HEK293 (cell line): ENCODE results near the gene TP73.

Experiments used
- CTCF ChIP-seq: fragments of 450-650 bp; formaldehyde crosslinking; IDR thresholded peaks from 2 replicates; pipeline ENCODE4 v1.5.1; 2016; ENCODE audit warnings: missing biosample characterization, missing genetic modification characterization
- TCF7L2 ChIP-seq: IDR thresholded peaks from 2 replicates; pipeline ENCODE4 v1.6.1; 2011; ENCODE audit warnings: low read depth, mild to moderate bottlenecking, inconsistent platforms, low read length, moderate library complexity, borderline replicate concordance
- YY1 ChIP-seq: fragments of 450-650 bp; formaldehyde crosslinking; IDR thresholded peaks from 2 replicates; pipeline ENCODE4 v1.5.1; 2018; ENCODE audit warnings: missing biosample characterization, missing genetic modification characterization
- ZNF132 ChIP-seq: fragments of 450-650 bp; formaldehyde crosslinking; IDR thresholded peaks from 2 replicates; pipeline ENCODE4 v1.5.1; 2017; ENCODE audit warnings: missing biosample characterization, missing genetic modification characterization, borderline replicate concordance
- ZNF138 ChIP-seq: fragments of 450-650 bp; formaldehyde crosslinking; IDR thresholded peaks from 2 replicates; pipeline ENCODE4 v1.5.1; 2016; ENCODE audit warnings: missing biosample characterization, missing genetic modification characterization, borderline replicate concordance
- ZNF548 ChIP-seq: fragments of 450-650 bp; formaldehyde crosslinking; IDR thresholded peaks from 2 replicates; pipeline ENCODE4 v1.5.1; 2016; ENCODE audit warnings: missing biosample characterization, missing genetic modification characterization
- ZNF560 ChIP-seq: fragments of 450-650 bp; formaldehyde crosslinking; IDR thresholded peaks from 2 replicates; pipeline ENCODE4 v1.5.1; 2017; ENCODE audit warnings: missing biosample characterization, missing genetic modification characterization, borderline replicate concordance

- TF ChIP-seq ZNF560 (tag by site-specific recombination) (no peak), CTCF (tag by site-specific recombination) (no peak), TCF7L2 (no peak), ZNF138 (tag by site-specific recombination) (no peak), ZNF132 (tag by site-specific recombination) (no peak), YY1 (tag by site-specific recombination) (no peak), ZNF548 (tag by site-specific recombination) (no peak)
Observed at GRCh38 chr1:3697104-3697503, 44.8 kb downstream of the TP73 start.
